ENCODE data around the gene CDK17. TPM values are rescaled to one million over a fixed set of nuclear protein-coding genes. Genes with fewer than 3 reads are reported as not detected.

CDK17 gene
- total and polyA plus RNA-seq, 12 donors: 8.5 to 32.4 (median 21.0) TPM

DNA sequence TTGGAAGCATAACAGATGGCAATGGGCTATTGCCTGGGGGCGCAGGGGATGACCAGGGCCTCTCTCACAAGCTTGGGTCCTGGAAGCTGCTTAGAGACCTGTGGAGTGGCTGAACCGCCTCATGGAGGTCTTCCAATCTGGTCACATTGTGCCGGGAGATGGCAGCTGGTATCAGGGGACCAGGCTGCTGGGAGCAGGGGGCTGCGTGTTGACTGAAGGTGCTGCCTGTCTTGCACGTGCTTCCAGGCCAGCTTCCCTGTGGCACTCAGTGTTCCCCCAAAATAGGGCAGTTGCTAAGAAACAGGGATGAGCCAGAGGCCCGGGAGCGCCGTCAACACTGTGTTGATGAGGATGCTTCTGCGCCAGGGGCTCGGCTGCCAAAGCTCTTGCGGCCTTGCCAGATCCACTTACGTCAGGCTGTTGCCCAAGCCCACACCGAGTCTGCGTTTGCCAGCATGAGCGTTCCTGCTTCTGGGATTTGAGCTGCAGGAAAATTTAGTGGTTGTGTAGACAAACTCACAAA, 166.2 kb downstream of the CDK17 start:
- H3K27me3 ChIP-seq: no peaks in the 10 kb centered on the region
- H3K4me1 ChIP-seq: peaks cover 49 to 76% (median 63%) of the 10 kb centered on the region in 9 donors
- H3K27ac ChIP-seq: peak overlapping the region; percentile 58 to 86 (median 78)
- intact Hi-C loops (cut with DNase I): loop anchor here in 4 of 10 donors (10.0 kb wide), 2 partner anchors 161 to 171 kb away; partner anchors contain the start of gene CDK17 (in 2 of the 4)
- H3K9me3 ChIP-seq: no peaks in the 10 kb centered on the region
- 19 to 21% methylated on average over 15 of the region's 15 CpGs for WGBS, 2 donors
- ATAC-seq (peak; percentile 80 to 92 (median 88)), DNase-seq (peak; percentile 91 to 92)
- TF ChIP-seq CTCF (IDR thresholded peaks at IDR 0.05): no peak
- H3K36me3 ChIP-seq: peaks cover 0 to 40% (median 0%) of the 10 kb centered on the region in 9 donors
- H3K4me3 ChIP-seq: no peak overlapping the region

- ATAC-seq (no peak), DNase-seq (no peak)
- intact Hi-C loops (cut with DNase I): loop anchor here in 4 of 10 donors (10.0 kb wide), 2 partner anchors 162 to 172 kb away; partner anchors contain the start of gene CDK17 (in 2 of the 4)
- H3K4me3 ChIP-seq: no peak overlapping the region
- H3K9me3 ChIP-seq: no peaks in the 10 kb centered on the region
- WGBS, 2 donors: 55 to 57% methylated on average over 7 of the region's 7 CpGs
- peak overlapping the region in 8 of 10 donors; percentile 68 to 84 (median 78) for H3K27ac ChIP-seq
- H3K4me1 ChIP-seq: peaks cover 41 to 74% (median 55%) of the 10 kb centered on the region in 9 donors
- no peak for TF ChIP-seq CTCF (IDR thresholded peaks at IDR 0.05)
- H3K36me3 ChIP-seq: peaks cover 0 to 47% (median 0%) of the 10 kb centered on the region in 9 donors
- H3K27me3 ChIP-seq: no peaks in the 10 kb centered on the region
Observed at GRCh38 chr12:96233168-96233567, 167.1 kb downstream of the CDK17 start.

DNA sequence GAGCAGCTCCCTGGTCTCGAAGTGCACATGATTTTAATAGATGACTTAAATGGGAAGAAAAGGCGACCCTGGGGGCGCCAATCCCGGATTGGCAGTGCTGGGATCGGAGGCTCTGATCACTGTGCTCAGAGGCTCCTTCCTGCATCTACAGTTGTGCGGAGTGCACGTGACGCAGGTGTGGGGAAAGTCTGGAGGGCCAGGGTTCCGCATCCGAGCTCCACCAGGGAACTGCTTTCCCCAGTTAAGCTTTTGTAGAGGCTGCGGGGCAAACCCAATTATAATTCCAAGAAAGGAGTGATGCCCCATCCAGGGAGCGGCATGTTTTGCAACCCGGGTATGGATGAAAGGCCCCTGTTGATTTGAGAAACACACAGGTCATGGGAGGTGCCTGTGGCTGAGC, 169.6 kb downstream of the CDK17 start:
- Histone ChIP-seq H3K4me3 (no peak overlapping the region), H3K36me3 (peaks cover 0 to 59% (median 0%) of the 10 kb centered on the region in 9 donors), H3K9me3 (no peaks in the 10 kb centered on the region), H3K4me1 (peaks cover 19 to 68% (median 36%) of the 10 kb centered on the region in 9 donors), H3K27me3 (no peaks in the 10 kb centered on the region), H3K27ac (peak overlapping the region in 2 of 10 donors; percentile 1 to 41)
- TF ChIP-seq CTCF (IDR thresholded peaks at IDR 0.05): no peak
- intact Hi-C loops (cut with DNase I): loop anchor here in 4 of 10 donors (10.0 kb wide), 2 partner anchors 164 to 174 kb away; partner anchors contain the start of gene CDK17 (in 2 of the 4)
- WGBS, 2 donors: 84 to 91% methylated on average over 13 of the region's 13 CpGs
- ATAC-seq (no peak), DNase-seq (no peak)

DNA sequence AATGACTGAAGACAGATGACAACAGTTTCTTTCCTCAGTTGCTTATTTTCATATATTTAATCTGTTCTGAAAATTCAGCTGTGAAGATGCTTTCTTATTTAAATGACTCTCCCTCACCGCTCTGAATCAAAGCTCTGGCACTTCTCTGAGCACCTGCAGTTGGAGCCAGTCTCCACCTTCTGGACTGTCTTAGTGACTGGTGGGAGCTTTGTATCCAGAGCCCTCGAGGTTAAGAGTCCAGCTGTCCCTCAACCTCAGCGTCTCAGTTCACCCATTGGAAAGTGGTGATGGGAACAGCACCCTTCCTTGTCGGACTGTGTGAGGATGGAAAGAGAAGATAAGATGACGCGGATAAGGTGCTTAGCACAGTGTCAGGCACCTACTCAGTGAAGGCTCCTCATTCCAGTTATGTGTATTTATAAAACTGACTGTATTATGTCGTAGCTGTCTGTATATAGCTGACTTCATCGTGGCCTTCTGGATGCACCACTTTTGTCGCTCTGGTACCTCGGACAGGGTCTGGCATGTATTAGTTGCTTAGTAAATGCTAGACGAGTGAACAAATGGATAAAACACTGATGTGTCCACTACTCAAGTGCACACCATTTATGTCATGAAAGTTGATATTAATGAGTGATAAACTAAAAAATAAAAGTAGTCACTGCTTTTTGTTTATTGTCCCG, 171.5 kb downstream of the CDK17 start:
- intact Hi-C loops (cut with DNase I): loop anchor here in 2 of 10 donors (5.0 to 10.0 kb wide), 2 partner anchors 269 to 286 kb away; no protein-coding TSS in a partner anchor
- peaks cover 0 to 71% (median 0%) of the 10 kb centered on the region in 9 donors for H3K36me3 ChIP-seq
- no peak for TF ChIP-seq CTCF (IDR thresholded peaks at IDR 0.05)
- no peak overlapping the region for H3K27ac ChIP-seq
- no peak for DNase-seq
- no peaks in the 10 kb centered on the region for H3K27me3 ChIP-seq
- WGBS, 2 donors: 80 to 82% methylated on average over 12 of the region's 12 CpGs
- ATAC-seq: no peak
- H3K9me3 ChIP-seq: no peaks in the 10 kb centered on the region
- H3K4me1 ChIP-seq: peaks cover 7 to 68% (median 36%) of the 10 kb centered on the region in 9 donors
- H3K4me3 ChIP-seq: no peak overlapping the region

Other genes starting within 250 kb of the CDK17 start
- gene ELK3, start 206.1 kb downstream of the CDK17 start, total RNA-seq: 10 to 100 TPM; 11.7 to 33.0 (median 22.3) TPM
- gene ELK3, start 206.1 kb downstream of the CDK17 start, polyA plus RNA-seq: 10 to 100 TPM in 1 of 2 donors, 1 to 10 TPM in 1; 6.6 to 14.8 TPM
- under 1 TPM in 9 of 10 donors, not detected in 1; 0.08 to 0.35 (median 0.27) TPM for gene CFAP54, start 89.1 kb upstream of the CDK17 start, total RNA-seq
- gene CFAP54, start 89.1 kb upstream of the CDK17 start, polyA plus RNA-seq: under 1 TPM in 1 of 2 donors, not detected in 1; 0.07 TPM

Measured in heart right ventricle (tissue), 16 donors.